IMR-90 (cell line): ENCODE measurements around the gene PHGDH. TPM values are rescaled to one million over a fixed set of nuclear protein-coding genes. Genes with fewer than 3 reads are reported as not detected.

ENCODE experiments used
- ATAC-seq: fragments of 200-7000 bp; cut with Tn5 transposase; 2 replicates; pipeline ENCODE4 v1.9.1; 2020; ENCODE audit warnings: low read depth, mild to moderate bottlenecking, moderate library complexity
- BruUV-seq: library from RNA; stranded (reverse); fragments of 400-500 nt; replicated peaks from 2 replicates; lab custom pipeline; 2021; lab: Mats Ljungman, UMichigan
- CTCF ChIA-PET: fragments of 300-600 bp; formaldehyde crosslinking; extraction: SDS; loops from one replicate; lab custom pipeline; 2021; ENCODE audit warnings: antibody characterized with exemption; lab: Yijun Ruan, JAX
- POLR2A ChIA-PET: fragments of 300-600 bp; sonication (Branson Sonifier 250); formaldehyde crosslinking; loops from one replicate; lab custom pipeline; 2022; ENCODE audit warnings: antibody characterized with exemption; ENCODE audit not compliant: unreplicated experiment; lab: Charles Lee
- DNase-seq: peaks from one replicate; pipeline ENCODE4 v3.0.0; 2013
- H2AFZ ChIP-seq: replicated peaks from 2 replicates; pipeline ENCODE3; 2013; ENCODE audit warnings: low read length, mild to moderate bottlenecking; ENCODE audit not compliant: poor library complexity
- H2AK5ac ChIP-seq: 2 replicates; pipeline ENCODE4 v1.6.1; 2013; ENCODE audit warnings: low read depth, low read length, inconsistent platforms
- H2AK9ac ChIP-seq: replicated peaks from 2 replicates; pipeline ENCODE3; 2013; ENCODE audit warnings: mild to moderate bottlenecking, low read depth, low read length, moderate library complexity; ENCODE audit not compliant: poor library complexity
- H2BK120ac ChIP-seq: 2 replicates; pipeline ENCODE4 v1.6.1; 2013; ENCODE audit warnings: low read depth, low read length, inconsistent platforms
- H2BK15ac ChIP-seq: 3 replicates; pipeline ENCODE4 v1.6.1; 2013; ENCODE audit warnings: low read depth, low read length, inconsistent platforms
- H2BK20ac ChIP-seq: 2 replicates; pipeline ENCODE4 v1.6.1; 2013; ENCODE audit warnings: low read depth, mild to moderate bottlenecking, inconsistent platforms, low read length, moderate library complexity
- H2BK5ac ChIP-seq: 2 replicates; pipeline ENCODE4 v1.6.1; 2013; ENCODE audit warnings: mild to moderate bottlenecking, low read depth, low read length, inconsistent platforms; ENCODE audit not compliant: poor library complexity, severe bottlenecking
- H3K14ac ChIP-seq: replicated peaks from 2 replicates; pipeline ENCODE4 v1.6.1; 2013; ENCODE audit warnings: low read depth, low read length, inconsistent platforms
- H3K18ac ChIP-seq: 2 replicates; pipeline ENCODE4 v1.6.1; 2013; ENCODE audit warnings: low read depth, low read length, control low read depth
- H3K23ac ChIP-seq: 2 replicates; pipeline ENCODE4 v1.6.1; 2013; ENCODE audit warnings: low read depth, low read length, inconsistent platforms
- H3K27ac ChIP-seq: 2 replicates; pipeline ENCODE4 v1.5.1; 2013; ENCODE audit warnings: mild to moderate bottlenecking, control low read depth, low read length; ENCODE audit not compliant: insufficient read depth
- H3K27me3 ChIP-seq: 2 replicates; pipeline ENCODE4 v1.6.1; 2013; ENCODE audit warnings: low read length; ENCODE audit not compliant: control insufficient read depth, insufficient read depth
- H3K36me3 ChIP-seq: 2 replicates; pipeline ENCODE4 v1.6.1; 2013; ENCODE audit warnings: low read length, mixed read lengths; ENCODE audit not compliant: control insufficient read depth, insufficient read depth
- H3K4ac ChIP-seq: 2 replicates; pipeline ENCODE4 v1.6.1; 2013; ENCODE audit warnings: low read depth, low read length, inconsistent platforms
- H3K4me1 ChIP-seq: 2 replicates; pipeline ENCODE4 v1.6.1; 2013; ENCODE audit warnings: low read length, mixed read lengths; ENCODE audit not compliant: control insufficient read depth, insufficient read depth
- H3K4me2 ChIP-seq: 2 replicates; pipeline ENCODE4 v1.6.1; 2013; ENCODE audit warnings: low read depth, mild to moderate bottlenecking, control low read depth, low read length, moderate library complexity
- H3K4me3 ChIP-seq: 2 replicates; pipeline ENCODE4 v1.5.1; 2013; ENCODE audit warnings: low read depth, mild to moderate bottlenecking, control low read depth, low read length, moderate library complexity; ENCODE audit not compliant: insufficient read depth
- H3K56ac ChIP-seq: 2 replicates; pipeline ENCODE4 v1.6.1; 2013; ENCODE audit warnings: low read length, inconsistent platforms; ENCODE audit not compliant: insufficient read depth; ENCODE audit errors: extremely low read depth
- H3K79me1 ChIP-seq, 2 experiments: 2 replicates each; pipeline ENCODE4 v1.6.1; 2013; ENCODE audit warnings: low read length in 2 of 2, inconsistent platforms in 1 of 2, low read depth in 1 of 2
- H3K9ac ChIP-seq: 2 replicates; pipeline ENCODE4 v1.6.1; 2013; ENCODE audit warnings: low read depth, low read length, control low read depth
- H3K9me1 ChIP-seq: 2 replicates; pipeline ENCODE4 v1.6.1; 2013; ENCODE audit warnings: low read length, inconsistent platforms; ENCODE audit not compliant: insufficient read depth
- H3K9me3 ChIP-seq: 2 replicates; pipeline ENCODE4 v1.6.1; 2013; ENCODE audit warnings: low read length; ENCODE audit not compliant: control insufficient read depth, insufficient read depth
- H4K20me1 ChIP-seq: 2 replicates; pipeline ENCODE4 v1.6.1; 2013; ENCODE audit warnings: low read length, inconsistent platforms; ENCODE audit not compliant: insufficient read depth
- H4K5ac ChIP-seq: 2 replicates; pipeline ENCODE4 v1.6.1; 2013; ENCODE audit warnings: mild to moderate bottlenecking, low read depth, low read length, control low read depth
- H4K8ac ChIP-seq, 2 experiments: 2 replicates each; pipeline ENCODE4 v1.6.1; 2013; ENCODE audit warnings: low read depth in 2 of 2, low read length in 2 of 2, control low read depth in 1 of 2, inconsistent platforms in 1 of 2
- H4K91ac ChIP-seq: 2 replicates; pipeline ENCODE4 v1.6.1; 2013; ENCODE audit warnings: low read depth, low read length, inconsistent platforms; ENCODE audit not compliant: insufficient read depth
- BHLHE40 ChIP-seq: fragments of 150-350 bp; IDR thresholded peaks from 2 replicates; pipeline ENCODE4 v1.6.1; 2016; ENCODE audit warnings: mild to moderate bottlenecking, low read depth, low read length
- CEBPB ChIP-seq: IDR thresholded peaks from 2 replicates; pipeline ENCODE4 v1.6.1; 2012; ENCODE audit warnings: low read depth, low read length, improper control_type of control experiment
- CHD1 ChIP-seq: IDR thresholded peaks from 2 replicates; pipeline ENCODE4 v1.6.1; 2012; ENCODE audit warnings: low read depth, low read length, improper control_type of control experiment
- CTCF ChIP-seq: conservative IDR thresholded peaks from 2 replicates; pipeline ENCODE4 v1.5.1; 2012; ENCODE audit warnings: mild to moderate bottlenecking, low read depth, low read length, improper control_type of control experiment
- ELK1 ChIP-seq: fragments of 150-350 bp; IDR thresholded peaks from 2 replicates; pipeline ENCODE4 v1.6.1; 2016; ENCODE audit warnings: low read depth, mild to moderate bottlenecking, low read length, moderate library complexity, borderline replicate concordance
- FOS ChIP-seq: fragments of 150-350 bp; IDR thresholded peaks from 2 replicates; pipeline ENCODE4 v1.6.1; 2016; ENCODE audit warnings: low read depth, low read length
- MAFK ChIP-seq: IDR thresholded peaks from 2 replicates; pipeline ENCODE4 v1.6.1; 2012; ENCODE audit warnings: low read depth, low read length, improper control_type of control experiment
- MAZ ChIP-seq: IDR thresholded peaks from 2 replicates; pipeline ENCODE4 v1.6.1; 2012; ENCODE audit warnings: low read depth, mild to moderate bottlenecking, low read length, improper control_type of control experiment, moderate library complexity, borderline replicate concordance
- MXI1 ChIP-seq: IDR thresholded peaks from 2 replicates; pipeline ENCODE4 v1.6.1; 2012; ENCODE audit warnings: low read depth, mild to moderate bottlenecking, low read length, moderate library complexity, borderline replicate concordance
- NFE2L2 ChIP-seq: fragments of 150-350 bp; IDR thresholded peaks from 2 replicates; pipeline ENCODE4 v1.6.1; 2016; ENCODE audit warnings: low read depth, mild to moderate bottlenecking, low read length
- POLR2A ChIP-seq: IDR thresholded peaks from 2 replicates; pipeline ENCODE4 v1.6.1; 2012; ENCODE audit warnings: mild to moderate bottlenecking, low read depth, low read length
- RAD21 ChIP-seq: IDR thresholded peaks from 2 replicates; pipeline ENCODE4 v1.6.1; 2012; ENCODE audit warnings: low read length, improper control_type of control experiment
- RCOR1 ChIP-seq: IDR thresholded peaks from 2 replicates; pipeline ENCODE4 v1.6.1; 2012; ENCODE audit warnings: mild to moderate bottlenecking, low read length, improper control_type of control experiment; ENCODE audit not compliant: insufficient replicate concordance
- RFX5 ChIP-seq: IDR thresholded peaks from 2 replicates; pipeline ENCODE4 v1.8.0; 2012; ENCODE audit warnings: low read depth, mild to moderate bottlenecking, low read length, moderate library complexity
- SMC3 ChIP-seq: fragments of 150-350 bp; IDR thresholded peaks from 2 replicates; pipeline ENCODE4 v1.6.1; 2016; ENCODE audit warnings: low read depth, mild to moderate bottlenecking, antibody characterized with exemption, low read length, moderate library complexity
- USF2 ChIP-seq: fragments of 150-350 bp; IDR thresholded peaks from 2 replicates; pipeline ENCODE4 v1.6.1; 2017; ENCODE audit warnings: mild to moderate bottlenecking, antibody characterized with exemption, low read length, low read depth
- WGBS, 2 experiments: methylation state at CpG; one replicate each; pipeline versions ENCODE4 v1.1.5 to v1.1.7; 2013; ENCODE audit warnings: missing lambda C conversion rate in 2 of 2; ENCODE audit not compliant: insufficient read length in 1 of 2; ENCODE audit errors: extremely low coverage in 2 of 2; 5-methylcytosine and 5-hydroxymethylcytosine counted together
- dilution Hi-C: fragments of 300-500 bp; cut with HindIII; formaldehyde crosslinking; loops from one replicate; pipeline ENCODE4 v1.14.3; 2018; ENCODE audit warnings: low sequenced_read_pairs; ENCODE audit not compliant: unreplicated experiment
- in situ Hi-C: fragments of 300-500 bp; cut with MboI; formaldehyde crosslinking; loops from 3 replicates; pipeline ENCODE4 v1.14.3; 2019; ENCODE audit warnings: low sequenced_read_pairs, inconsistent platforms, mixed read lengths
- intact Hi-C: fragments of 100-400 bp; cut with micrococcal nuclease; formaldehyde crosslinking; loops from 2 replicates; pipeline ENCODE4 v1.10.0; 2022
- polyA plus RNA-seq, 3 experiments: library from polyadenylated mRNA; depleted of rRNA; stranded (reverse); fragments of >200 nt; gene quantifications; 2 replicates each; pipeline ENCODE4 v1.2.3, GENCODE V29; 2012; ENCODE audit warnings: low replicate concordance in 1 of 3
- total RNA-seq: library from RNA; depleted of rRNA; stranded (reverse); fragments of >200 nt; gene quantifications from 2 replicates; pipeline ENCODE4 v1.2.3, GENCODE V29; 2012

The PHGDH gene
- total and polyA plus RNA-seq, 2 of the 4 experiments (the other 2 are of a cell fraction), result 87.9 to 331 TPM

GRCh38 chr1:119771016-119771415 is 59.3 kb downstream of the PHGDH start:
- no CpG with 5 or more reads among the region's 2 CpGs for WGBS, 2 experiments
- Histone ChIP-seq H2BK20ac (no peak overlapping the region), H3K9me1 (peaks cover 4% of the 10 kb centered on the region; the same call in 1 of the 2 replicates), H3K14ac (no peak overlapping the region), H3K18ac (no peak overlapping the region), H4K5ac (no peak overlapping the region), H3K56ac (no peak overlapping the region), H2BK120ac (no peak overlapping the region), H3K4me3 (no peak overlapping the region), H3K79me1 (no peaks in the 10 kb centered on the region), H3K27ac (no peak overlapping the region), H3K23ac (no peak overlapping the region), H4K91ac (no peak overlapping the region), H3K27me3 (peaks cover 15% of the 10 kb centered on the region), H3K36me3 (no peaks in the 10 kb centered on the region), H2AK5ac (no peak overlapping the region), H2BK15ac (no peak overlapping the region), H4K8ac (no peak overlapping the region), H3K4me1 (peaks cover 5% of the 10 kb centered on the region), H3K4ac (no peak overlapping the region), H3K9ac (no peak overlapping the region), H3K9me3 (no peaks in the 10 kb centered on the region), H2AK9ac (no peak overlapping the region), H3K4me2 (no peak overlapping the region), H4K20me1 (no peaks in the 10 kb centered on the region), H2AFZ (no peak overlapping the region), H2BK5ac (no peak overlapping the region)
- in situ Hi-C loops (loop anchor here (5.0 kb wide), 1 partner anchor 49 kb away; no protein-coding TSS in a partner anchor), intact Hi-C loops (no loop called here), dilution Hi-C loops (no loop called here)
- POLR2A ChIA-PET, result no interaction called here
- CTCF ChIA-PET, result no interaction called here
- DNase-seq (peak; percentile 22), ATAC-seq (peak; percentile 38; the same call in 1 of the 2 replicates)
- TF ChIP-seq USF2 (no peak), MXI1 (no peak), NFE2L2 (no peak), FOS (no peak), BHLHE40 (no peak), SMC3 (no peak), MAFK (no peak), MAZ (no peak), RFX5 (no peak), ELK1 (no peak), RAD21 (no peak), CTCF (no peak), POLR2A (no peak), CHD1 (no peak), CEBPB (no peak), RCOR1 (no peak)
- BruUV-seq, result no TSS peak
